Stomach smooth muscle (tissue), 2 donors: Measurements from ENCODE around the gene PPP4R4.
"Not testable (repeated sequence)": the region's sequence is repeated elsewhere in the genome, so short reads cannot be mapped to it uniquely, and the experiment has no call there.

Source experiments
- H3K27ac ChIP-seq: one replicate; pipeline ENCODE4 v1.7.0; 2013; ENCODE audit warnings: mild to moderate bottlenecking, low read length, inconsistent platforms
- H3K27me3 ChIP-seq, 2 donors: one replicate each; pipeline ENCODE4 v1.7.0; 2013; ENCODE audit warnings: low read length in 2 of 2; ENCODE audit not compliant: insufficient read depth in 2 of 2, control insufficient read depth in 1 of 2
- H3K36me3 ChIP-seq, 2 donors: one replicate each; pipeline ENCODE4 v1.7.0; 2013; ENCODE audit warnings: low read length in 2 of 2; ENCODE audit not compliant: control insufficient read depth in 2 of 2, insufficient read depth in 2 of 2
- H3K4me1 ChIP-seq: one replicate; pipeline ENCODE4 v1.7.0; 2013; ENCODE audit warnings: low read length; ENCODE audit not compliant: control insufficient read depth, insufficient read depth
- H3K4me3 ChIP-seq, 2 donors: one replicate each; pipeline ENCODE4 v1.7.0; 2013; ENCODE audit warnings: low read length in 2 of 2
- H3K9ac ChIP-seq, 2 donors: one replicate each; pipeline ENCODE4 v1.7.0; 2013; ENCODE audit warnings: low read length in 2 of 2, mild to moderate bottlenecking in 1 of 2
- H3K9me3 ChIP-seq, 2 donors: one replicate each; pipeline ENCODE4 v1.7.0; 2013; ENCODE audit warnings: low read length in 2 of 2; ENCODE audit not compliant: control insufficient read depth in 2 of 2
- donor health status: healthy.
- donor health status: Pancreatic carcinoma.

Gene PPP4R4

GRCh38 chr14:94144765-94145164, 29.4 kb upstream of the PPP4R4 start:
- H3K36me3 ChIP-seq: no peaks in the 10 kb centered on the region
- peaks cover 2 to 4% of the 10 kb centered on the region in 2 donors for H3K27me3 ChIP-seq
- no peak overlapping the region for H3K27ac ChIP-seq
- H3K4me1 ChIP-seq: no peaks in the 10 kb centered on the region
- no peaks in the 10 kb centered on the region for H3K9me3 ChIP-seq
- H3K4me3 ChIP-seq: no peak overlapping the region
- no peak overlapping the region for H3K9ac ChIP-seq

- Histone ChIP-seq H3K9ac (no peak overlapping the region), H3K4me1 (no peaks in the 10 kb centered on the region), H3K27ac (no peak overlapping the region), H3K4me3 (no peak overlapping the region), H3K36me3 (no peaks in the 10 kb centered on the region), H3K9me3 (no peaks in the 10 kb centered on the region), H3K27me3 (no peaks in the 10 kb centered on the region)
These were observed 28.1 kb upstream of the PPP4R4 start for GRCh38 chr14:94145902-94146527.

GRCh38 chr14:94152676-94153075, 21.4 kb upstream of the PPP4R4 start:
- no peak overlapping the region for H3K4me3 ChIP-seq
- peaks cover 0 to 3% of the 10 kb centered on the region in 2 donors for H3K27me3 ChIP-seq
- H3K36me3 ChIP-seq: no peaks in the 10 kb centered on the region
- no peaks in the 10 kb centered on the region for H3K9me3 ChIP-seq
- no peaks in the 10 kb centered on the region for H3K4me1 ChIP-seq
- no peak overlapping the region for H3K27ac ChIP-seq
- no peak overlapping the region for H3K9ac ChIP-seq

- Histone ChIP-seq H3K9ac (no peak overlapping the region), H3K27me3 (peaks cover 0 to 3% of the 10 kb centered on the region in 2 donors), H3K27ac (no peak overlapping the region), H3K36me3 (no peaks in the 10 kb centered on the region), H3K9me3 (no peaks in the 10 kb centered on the region), H3K4me1 (no peaks in the 10 kb centered on the region), H3K4me3 (no peak overlapping the region)
These were observed 20.3 kb upstream of the PPP4R4 start for GRCh38 chr14:94153750-94154342.

- not testable (repeated sequence) for H3K36me3 ChIP-seq, H3K27ac ChIP-seq, H3K4me1 ChIP-seq, H3K9ac ChIP-seq, H3K4me3 ChIP-seq, H3K9me3 ChIP-seq, H3K27me3 ChIP-seq
These were observed 18.0 kb upstream of the PPP4R4 start for GRCh38 chr14:94156143-94156542.

- H3K4me1 ChIP-seq: no peaks in the 10 kb centered on the region
- peaks cover 0 to 3% of the 10 kb centered on the region in 2 donors for H3K27me3 ChIP-seq
- H3K9ac ChIP-seq: no peak overlapping the region
- H3K4me3 ChIP-seq: no peak overlapping the region
- no peaks in the 10 kb centered on the region for H3K36me3 ChIP-seq
- no peaks in the 10 kb centered on the region for H3K9me3 ChIP-seq
- H3K27ac ChIP-seq: no peak overlapping the region
These were observed 16.9 kb upstream of the PPP4R4 start for GRCh38 chr14:94157197-94157596.

GRCh38 chr14:94158239-94158883, 15.8 kb upstream of the PPP4R4 start:
- H3K36me3 ChIP-seq: no peaks in the 10 kb centered on the region
- peaks cover 0 to 3% of the 10 kb centered on the region in 2 donors for H3K27me3 ChIP-seq
- H3K27ac ChIP-seq: no peak overlapping the region
- H3K9ac ChIP-seq: no peak overlapping the region
- no peak overlapping the region for H3K4me3 ChIP-seq
- H3K9me3 ChIP-seq: no peaks in the 10 kb centered on the region
- H3K4me1 ChIP-seq: no peaks in the 10 kb centered on the region

GRCh38 chr14:94161058-94161457, 13.1 kb upstream of the PPP4R4 start:
- H3K27me3 ChIP-seq: peaks cover 5 to 11% of the 10 kb centered on the region in 2 donors
- H3K27ac ChIP-seq: no peak overlapping the region
- no peaks in the 10 kb centered on the region for H3K4me1 ChIP-seq
- H3K9me3 ChIP-seq: no peaks in the 10 kb centered on the region
- no peaks in the 10 kb centered on the region for H3K36me3 ChIP-seq
- H3K9ac ChIP-seq: no peak overlapping the region
- H3K4me3 ChIP-seq: no peak overlapping the region

- H3K4me3 ChIP-seq: no peak overlapping the region
- no peak overlapping the region for H3K9ac ChIP-seq
- H3K36me3 ChIP-seq: no peaks in the 10 kb centered on the region
These were observed 12.1 kb upstream of the PPP4R4 start for GRCh38 chr14:94161981-94162380.

GRCh38 chr14:94162466-94162865, 11.7 kb upstream of the PPP4R4 start:
- H3K9me3 ChIP-seq: no peaks in the 10 kb centered on the region
- H3K9ac ChIP-seq: no peak overlapping the region
- no peak overlapping the region for H3K27ac ChIP-seq
- no peak overlapping the region for H3K4me3 ChIP-seq
- H3K4me1 ChIP-seq: no peaks in the 10 kb centered on the region
- no peaks in the 10 kb centered on the region for H3K36me3 ChIP-seq
- peaks cover 5 to 16% of the 10 kb centered on the region in 2 donors for H3K27me3 ChIP-seq

More at GRCh38 chr14:94161981-94162380, 12.1 kb upstream of the PPP4R4 start:
- Histone ChIP-seq H3K9me3 (no peaks in the 10 kb centered on the region), H3K4me1 (no peaks in the 10 kb centered on the region), H3K27me3 (peaks cover 5 to 11% of the 10 kb centered on the region in 2 donors), H3K27ac (no peak overlapping the region)

GRCh38 chr14:94163796-94164195, 10.3 kb upstream of the PPP4R4 start:
- Histone ChIP-seq H3K9ac (no peak overlapping the region), H3K36me3 (no peaks in the 10 kb centered on the region), H3K4me1 (no peaks in the 10 kb centered on the region), H3K27me3 (peaks cover 5 to 16% of the 10 kb centered on the region in 2 donors), H3K27ac (no peak overlapping the region), H3K4me3 (no peak overlapping the region), H3K9me3 (no peaks in the 10 kb centered on the region)
